GM23338 (cell line): ENCODE measurements around the gene MITF. TPM values are rescaled to one million over a fixed set of nuclear protein-coding genes. Genes with fewer than 3 reads are reported as not detected.

ENCODE experiments used
- ATAC-seq: fragments of 200-7000 bp; cut with Tn5 transposase; 3 replicates; pipeline ENCODE4 v1.9.1; 2020
- DNase-seq: peaks from one replicate; pipeline ENCODE4 v3.0.0-alpha.2; 2015; ENCODE audit warnings: low spot score
- H2AFZ ChIP-seq: fragments of 200-600 bp; sonication (generic); 2 replicates; pipeline ENCODE4 v1.8.0; 2016; ENCODE audit warnings: antibody characterized with exemption, mild to moderate bottlenecking, moderate library complexity
- H3F3A ChIP-seq: fragments of 200-600 bp; sonication (generic); replicated peaks from 2 replicates; pipeline ENCODE4 v1.8.0; 2017; ENCODE audit warnings: antibody characterized with exemption, mixed run types, low read depth
- H3K27ac ChIP-seq: fragments of 200-600 bp; sonication (generic); 2 replicates; pipeline ENCODE4 v1.6.1; 2016; ENCODE audit warnings: low read depth
- H3K27me3 ChIP-seq: fragments of 200-600 bp; sonication (generic); 2 replicates; pipeline ENCODE4 v1.8.0; 2016; ENCODE audit warnings: mild to moderate bottlenecking, mixed run types, moderate library complexity; ENCODE audit not compliant: insufficient read depth
- H3K36me3 ChIP-seq: fragments of 200-600 bp; sonication (generic); 2 replicates; pipeline ENCODE4 v1.8.0; 2016; ENCODE audit warnings: mild to moderate bottlenecking; ENCODE audit not compliant: insufficient read depth
- H3K4me1 ChIP-seq: fragments of 200-600 bp; sonication (generic); 2 replicates; pipeline ENCODE4 v1.8.0; 2016; ENCODE audit warnings: mild to moderate bottlenecking, moderate library complexity; ENCODE audit not compliant: insufficient read depth
- H3K4me2 ChIP-seq: fragments of 200-600 bp; sonication (generic); 2 replicates; pipeline ENCODE4 v1.7.1; 2017; ENCODE audit warnings: mixed run types
- H3K4me3 ChIP-seq: fragments of 200-600 bp; sonication (generic); 2 replicates; pipeline ENCODE4 v1.6.1; 2016; ENCODE audit warnings: mixed run types
- H3K79me2 ChIP-seq: fragments of 200-600 bp; sonication (generic); replicated peaks from 2 replicates; pipeline ENCODE4 v1.8.0; 2017; ENCODE audit warnings: mild to moderate bottlenecking; ENCODE audit not compliant: insufficient read depth
- H3K9me2 ChIP-seq: fragments of 200-600 bp; sonication (generic); 2 replicates; pipeline ENCODE4 v1.8.0; 2017; ENCODE audit not compliant: insufficient read depth
- H4K20me1 ChIP-seq: fragments of 200-600 bp; sonication (generic); replicated peaks from 2 replicates; pipeline ENCODE4 v1.8.0; 2017; ENCODE audit warnings: mild to moderate bottlenecking; ENCODE audit not compliant: insufficient read depth
- H3K27ac Mint-ChIP-seq: 2 replicates; pipeline ENCODE4 v1.8.0; 2020; ENCODE audit warnings: inconsistent platforms, mild to moderate bottlenecking, moderate library complexity, mixed read lengths
- H3K27me3 Mint-ChIP-seq: 3 replicates; pipeline ENCODE4 v1.8.0; 2022; ENCODE audit warnings: low read depth, mild to moderate bottlenecking, moderate library complexity, mixed read lengths, inconsistent platforms; ENCODE audit not compliant: insufficient read depth, poor library complexity
- H3K36me3 Mint-ChIP-seq: 3 replicates; pipeline ENCODE4 v1.8.0; 2021; ENCODE audit warnings: low read depth, mild to moderate bottlenecking, inconsistent platforms, moderate library complexity, mixed read lengths
- H3K4me1 Mint-ChIP-seq: 3 replicates; pipeline ENCODE4 v1.8.0; 2020; ENCODE audit warnings: mild to moderate bottlenecking, inconsistent platforms, mixed read lengths
- H3K4me3 Mint-ChIP-seq: 3 replicates; pipeline ENCODE4 v1.8.0; 2021; ENCODE audit warnings: moderate library complexity, mild to moderate bottlenecking, inconsistent platforms, mixed read lengths
- H3K9me3 Mint-ChIP-seq: 3 replicates; pipeline ENCODE4 v1.8.0; 2020; ENCODE audit warnings: moderate library complexity, mild to moderate bottlenecking, inconsistent platforms, mixed read lengths
- CREB1 ChIP-seq: fragments of 250-450 bp; sonication (Bioruptor Pico); IDR thresholded peaks from 2 replicates; pipeline ENCODE4 v1.5.0; 2020; ENCODE audit warnings: low read depth, mild to moderate bottlenecking, moderate library complexity
- EZH2 ChIP-seq: fragments of 200-600 bp; sonication (generic); IDR thresholded peaks from one replicate; pipeline ENCODE4 v1.8.0; 2017; ENCODE audit warnings: antibody characterized with exemption, mild to moderate bottlenecking, low read depth; ENCODE audit not compliant: unreplicated experiment
- EZH2phosphoT487 ChIP-seq: fragments of 200-600 bp; sonication (generic); IDR thresholded peaks from one replicate; pipeline ENCODE4 v1.8.1; 2018; ENCODE audit warnings: antibody characterized with exemption; ENCODE audit not compliant: unreplicated experiment
- JUNB ChIP-seq: IDR thresholded peaks from one replicate; pipeline ENCODE4 v1.6.1; 2016; ENCODE audit warnings: antibody characterized with exemption; ENCODE audit not compliant: unreplicated experiment
- NANOG ChIP-seq: IDR thresholded peaks from 2 replicates; pipeline ENCODE4 v1.6.1; 2016; ENCODE audit warnings: antibody characterized with exemption, borderline replicate concordance
- POLR2AphosphoS5 ChIP-seq: IDR thresholded peaks from 2 replicates; pipeline ENCODE4 v1.6.1; 2016; ENCODE audit warnings: antibody characterized with exemption, low read depth
- STAT1 ChIP-seq: IDR thresholded peaks from one replicate; pipeline ENCODE4 v1.6.1; 2016; ENCODE audit warnings: antibody characterized with exemption; ENCODE audit not compliant: unreplicated experiment
- ZNF114 ChIP-seq: fragments of 250-450 bp; sonication (Bioruptor Pico); IDR thresholded peaks from 2 replicates; pipeline ENCODE4 v1.5.0; 2020; ENCODE audit warnings: mild to moderate bottlenecking, moderate library complexity
- ZNF331 ChIP-seq: fragments of 250-450 bp; sonication (Bioruptor Pico); IDR thresholded peaks from 2 replicates; pipeline ENCODE4 v1.5.0; 2020; ENCODE audit warnings: low read depth, mild to moderate bottlenecking, moderate library complexity
- polyA plus RNA-seq: library from polyadenylated mRNA; unstranded; fragments of >200 nt; fragmentation: Nextera tagmentation; extraction: Ambion mirVana; gene quantifications from 2 replicates; pipeline ENCODE4 v1.2.1, GENCODE V29; 2016
- total RNA-seq: library from RNA; depleted of rRNA; stranded (reverse); fragments of >200 nt; shearing (Covaris generic); gene quantifications from 2 replicates; pipeline ENCODE4 v1.2.3, GENCODE V29; 2014
- TF ChIP-seq, protein P1 (sequence below): IDR thresholded peaks from one replicate; pipeline ENCODE4 v1.6.1; 2018; ENCODE audit warnings: antibody characterized with exemption; ENCODE audit not compliant: unreplicated experiment
- TF ChIP-seq, protein P2 (sequence below), 2 experiments: fragments of 200-600 bp in 1 of 2; sonication (generic) in 1 of 2; conservative IDR thresholded peaks; 2 replicates each; pipeline versions ENCODE4 v1.5.1 to v1.6.1; 2016 to 2017; ENCODE audit warnings: antibody characterized with exemption in 2 of 2, low read depth in 2 of 2, mild to moderate bottlenecking in 2 of 2, moderate library complexity in 1 of 2
- TF ChIP-seq, protein P3 (sequence below): IDR thresholded peaks from 2 replicates; pipeline ENCODE4 v1.6.1; 2016; ENCODE audit warnings: antibody characterized with exemption
- TF ChIP-seq, protein P4 (sequence below): fragments of 250-450 bp; sonication (Bioruptor Pico); IDR thresholded peaks from 2 replicates; pipeline ENCODE4 v1.5.0; 2020; ENCODE audit warnings: mild to moderate bottlenecking, moderate library complexity

Gene MITF
- total and polyA plus RNA-seq, 2 experiments from 2014 or later = 1.9 to 2.4 TPM

DNA sequence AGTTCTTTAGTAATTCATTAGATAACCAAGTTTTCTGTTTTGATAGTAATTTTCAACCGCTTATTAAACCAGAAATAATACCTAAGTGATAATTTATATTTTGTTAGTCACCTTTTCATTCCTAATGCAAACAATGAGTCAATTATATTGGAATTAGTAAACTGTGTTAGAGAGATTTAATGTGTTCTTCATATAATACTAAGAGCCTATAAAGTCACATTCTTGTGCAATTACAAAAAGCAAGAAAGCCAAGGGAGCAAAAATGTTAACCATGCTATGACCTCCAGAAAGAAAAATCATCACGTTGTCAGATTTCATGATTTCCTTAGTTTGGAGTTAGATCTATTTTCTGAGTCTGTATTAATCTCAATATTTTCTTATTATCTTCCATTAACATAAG, 151.4 kb downstream of the MITF start:
- no peak overlapping the region for H2AFZ ChIP-seq
- H3K4me3 Mint-ChIP-seq = no peak overlapping the region
- H3K36me3 ChIP-seq = no peaks in the 10 kb centered on the region
- no peaks in the 10 kb centered on the region for H3K9me3 Mint-ChIP-seq
- no peak overlapping the region for H3K27ac ChIP-seq
- peaks cover 36% of the 10 kb centered on the region for H3K4me1 ChIP-seq
- H3K27me3 Mint-ChIP-seq = peaks cover 15% of the 10 kb centered on the region
- no peaks in the 10 kb centered on the region for H3F3A ChIP-seq
- H3K4me3 ChIP-seq = no peak overlapping the region
- no peaks in the 10 kb centered on the region for H3K79me2 ChIP-seq
- H3K4me1 Mint-ChIP-seq = peaks cover 27% of the 10 kb centered on the region
- no peak overlapping the region for H3K27ac Mint-ChIP-seq
- H3K36me3 Mint-ChIP-seq = no peaks in the 10 kb centered on the region
- H3K9me2 ChIP-seq = no peaks in the 10 kb centered on the region
- peaks cover 48% of the 10 kb centered on the region for H3K27me3 ChIP-seq
- TF ChIP-seq, protein P1, sequence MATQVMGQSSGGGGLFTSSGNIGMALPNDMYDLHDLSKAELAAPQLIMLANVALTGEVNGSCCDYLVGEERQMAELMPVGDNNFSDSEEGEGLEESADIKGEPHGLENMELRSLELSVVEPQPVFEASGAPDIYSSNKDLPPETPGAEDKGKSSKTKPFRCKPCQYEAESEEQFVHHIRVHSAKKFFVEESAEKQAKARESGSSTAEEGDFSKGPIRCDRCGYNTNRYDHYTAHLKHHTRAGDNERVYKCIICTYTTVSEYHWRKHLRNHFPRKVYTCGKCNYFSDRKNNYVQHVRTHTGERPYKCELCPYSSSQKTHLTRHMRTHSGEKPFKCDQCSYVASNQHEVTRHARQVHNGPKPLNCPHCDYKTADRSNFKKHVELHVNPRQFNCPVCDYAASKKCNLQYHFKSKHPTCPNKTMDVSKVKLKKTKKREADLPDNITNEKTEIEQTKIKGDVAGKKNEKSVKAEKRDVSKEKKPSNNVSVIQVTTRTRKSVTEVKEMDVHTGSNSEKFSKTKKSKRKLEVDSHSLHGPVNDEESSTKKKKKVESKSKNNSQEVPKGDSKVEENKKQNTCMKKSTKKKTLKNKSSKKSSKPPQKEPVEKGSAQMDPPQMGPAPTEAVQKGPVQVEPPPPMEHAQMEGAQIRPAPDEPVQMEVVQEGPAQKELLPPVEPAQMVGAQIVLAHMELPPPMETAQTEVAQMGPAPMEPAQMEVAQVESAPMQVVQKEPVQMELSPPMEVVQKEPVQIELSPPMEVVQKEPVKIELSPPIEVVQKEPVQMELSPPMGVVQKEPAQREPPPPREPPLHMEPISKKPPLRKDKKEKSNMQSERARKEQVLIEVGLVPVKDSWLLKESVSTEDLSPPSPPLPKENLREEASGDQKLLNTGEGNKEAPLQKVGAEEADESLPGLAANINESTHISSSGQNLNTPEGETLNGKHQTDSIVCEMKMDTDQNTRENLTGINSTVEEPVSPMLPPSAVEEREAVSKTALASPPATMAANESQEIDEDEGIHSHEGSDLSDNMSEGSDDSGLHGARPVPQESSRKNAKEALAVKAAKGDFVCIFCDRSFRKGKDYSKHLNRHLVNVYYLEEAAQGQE = no peak
- no peak for TF ChIP-seq EZH2
- TF ChIP-seq JUNB = no peak
- TF ChIP-seq NANOG = no peak
- TF ChIP-seq, protein P2, sequence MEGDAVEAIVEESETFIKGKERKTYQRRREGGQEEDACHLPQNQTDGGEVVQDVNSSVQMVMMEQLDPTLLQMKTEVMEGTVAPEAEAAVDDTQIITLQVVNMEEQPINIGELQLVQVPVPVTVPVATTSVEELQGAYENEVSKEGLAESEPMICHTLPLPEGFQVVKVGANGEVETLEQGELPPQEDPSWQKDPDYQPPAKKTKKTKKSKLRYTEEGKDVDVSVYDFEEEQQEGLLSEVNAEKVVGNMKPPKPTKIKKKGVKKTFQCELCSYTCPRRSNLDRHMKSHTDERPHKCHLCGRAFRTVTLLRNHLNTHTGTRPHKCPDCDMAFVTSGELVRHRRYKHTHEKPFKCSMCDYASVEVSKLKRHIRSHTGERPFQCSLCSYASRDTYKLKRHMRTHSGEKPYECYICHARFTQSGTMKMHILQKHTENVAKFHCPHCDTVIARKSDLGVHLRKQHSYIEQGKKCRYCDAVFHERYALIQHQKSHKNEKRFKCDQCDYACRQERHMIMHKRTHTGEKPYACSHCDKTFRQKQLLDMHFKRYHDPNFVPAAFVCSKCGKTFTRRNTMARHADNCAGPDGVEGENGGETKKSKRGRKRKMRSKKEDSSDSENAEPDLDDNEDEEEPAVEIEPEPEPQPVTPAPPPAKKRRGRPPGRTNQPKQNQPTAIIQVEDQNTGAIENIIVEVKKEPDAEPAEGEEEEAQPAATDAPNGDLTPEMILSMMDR (conservative IDR thresholded peaks at IDR 0.05; ENCODE audit: low read depth in 2 of 2) = no peak
- TF ChIP-seq CREB1 (CRISPR knock-in tag) = no peak
- TF ChIP-seq, protein P3, sequence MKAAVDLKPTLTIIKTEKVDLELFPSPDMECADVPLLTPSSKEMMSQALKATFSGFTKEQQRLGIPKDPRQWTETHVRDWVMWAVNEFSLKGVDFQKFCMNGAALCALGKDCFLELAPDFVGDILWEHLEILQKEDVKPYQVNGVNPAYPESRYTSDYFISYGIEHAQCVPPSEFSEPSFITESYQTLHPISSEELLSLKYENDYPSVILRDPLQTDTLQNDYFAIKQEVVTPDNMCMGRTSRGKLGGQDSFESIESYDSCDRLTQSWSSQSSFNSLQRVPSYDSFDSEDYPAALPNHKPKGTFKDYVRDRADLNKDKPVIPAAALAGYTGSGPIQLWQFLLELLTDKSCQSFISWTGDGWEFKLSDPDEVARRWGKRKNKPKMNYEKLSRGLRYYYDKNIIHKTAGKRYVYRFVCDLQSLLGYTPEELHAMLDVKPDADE = no peak
- TF ChIP-seq EZH2phosphoT487 = no peak
- no peak for TF ChIP-seq ZNF114 (CRISPR knock-in tag)
- no peak for TF ChIP-seq STAT1
- TF ChIP-seq POLR2AphosphoS5 = no peak
- TF ChIP-seq, protein P4, sequence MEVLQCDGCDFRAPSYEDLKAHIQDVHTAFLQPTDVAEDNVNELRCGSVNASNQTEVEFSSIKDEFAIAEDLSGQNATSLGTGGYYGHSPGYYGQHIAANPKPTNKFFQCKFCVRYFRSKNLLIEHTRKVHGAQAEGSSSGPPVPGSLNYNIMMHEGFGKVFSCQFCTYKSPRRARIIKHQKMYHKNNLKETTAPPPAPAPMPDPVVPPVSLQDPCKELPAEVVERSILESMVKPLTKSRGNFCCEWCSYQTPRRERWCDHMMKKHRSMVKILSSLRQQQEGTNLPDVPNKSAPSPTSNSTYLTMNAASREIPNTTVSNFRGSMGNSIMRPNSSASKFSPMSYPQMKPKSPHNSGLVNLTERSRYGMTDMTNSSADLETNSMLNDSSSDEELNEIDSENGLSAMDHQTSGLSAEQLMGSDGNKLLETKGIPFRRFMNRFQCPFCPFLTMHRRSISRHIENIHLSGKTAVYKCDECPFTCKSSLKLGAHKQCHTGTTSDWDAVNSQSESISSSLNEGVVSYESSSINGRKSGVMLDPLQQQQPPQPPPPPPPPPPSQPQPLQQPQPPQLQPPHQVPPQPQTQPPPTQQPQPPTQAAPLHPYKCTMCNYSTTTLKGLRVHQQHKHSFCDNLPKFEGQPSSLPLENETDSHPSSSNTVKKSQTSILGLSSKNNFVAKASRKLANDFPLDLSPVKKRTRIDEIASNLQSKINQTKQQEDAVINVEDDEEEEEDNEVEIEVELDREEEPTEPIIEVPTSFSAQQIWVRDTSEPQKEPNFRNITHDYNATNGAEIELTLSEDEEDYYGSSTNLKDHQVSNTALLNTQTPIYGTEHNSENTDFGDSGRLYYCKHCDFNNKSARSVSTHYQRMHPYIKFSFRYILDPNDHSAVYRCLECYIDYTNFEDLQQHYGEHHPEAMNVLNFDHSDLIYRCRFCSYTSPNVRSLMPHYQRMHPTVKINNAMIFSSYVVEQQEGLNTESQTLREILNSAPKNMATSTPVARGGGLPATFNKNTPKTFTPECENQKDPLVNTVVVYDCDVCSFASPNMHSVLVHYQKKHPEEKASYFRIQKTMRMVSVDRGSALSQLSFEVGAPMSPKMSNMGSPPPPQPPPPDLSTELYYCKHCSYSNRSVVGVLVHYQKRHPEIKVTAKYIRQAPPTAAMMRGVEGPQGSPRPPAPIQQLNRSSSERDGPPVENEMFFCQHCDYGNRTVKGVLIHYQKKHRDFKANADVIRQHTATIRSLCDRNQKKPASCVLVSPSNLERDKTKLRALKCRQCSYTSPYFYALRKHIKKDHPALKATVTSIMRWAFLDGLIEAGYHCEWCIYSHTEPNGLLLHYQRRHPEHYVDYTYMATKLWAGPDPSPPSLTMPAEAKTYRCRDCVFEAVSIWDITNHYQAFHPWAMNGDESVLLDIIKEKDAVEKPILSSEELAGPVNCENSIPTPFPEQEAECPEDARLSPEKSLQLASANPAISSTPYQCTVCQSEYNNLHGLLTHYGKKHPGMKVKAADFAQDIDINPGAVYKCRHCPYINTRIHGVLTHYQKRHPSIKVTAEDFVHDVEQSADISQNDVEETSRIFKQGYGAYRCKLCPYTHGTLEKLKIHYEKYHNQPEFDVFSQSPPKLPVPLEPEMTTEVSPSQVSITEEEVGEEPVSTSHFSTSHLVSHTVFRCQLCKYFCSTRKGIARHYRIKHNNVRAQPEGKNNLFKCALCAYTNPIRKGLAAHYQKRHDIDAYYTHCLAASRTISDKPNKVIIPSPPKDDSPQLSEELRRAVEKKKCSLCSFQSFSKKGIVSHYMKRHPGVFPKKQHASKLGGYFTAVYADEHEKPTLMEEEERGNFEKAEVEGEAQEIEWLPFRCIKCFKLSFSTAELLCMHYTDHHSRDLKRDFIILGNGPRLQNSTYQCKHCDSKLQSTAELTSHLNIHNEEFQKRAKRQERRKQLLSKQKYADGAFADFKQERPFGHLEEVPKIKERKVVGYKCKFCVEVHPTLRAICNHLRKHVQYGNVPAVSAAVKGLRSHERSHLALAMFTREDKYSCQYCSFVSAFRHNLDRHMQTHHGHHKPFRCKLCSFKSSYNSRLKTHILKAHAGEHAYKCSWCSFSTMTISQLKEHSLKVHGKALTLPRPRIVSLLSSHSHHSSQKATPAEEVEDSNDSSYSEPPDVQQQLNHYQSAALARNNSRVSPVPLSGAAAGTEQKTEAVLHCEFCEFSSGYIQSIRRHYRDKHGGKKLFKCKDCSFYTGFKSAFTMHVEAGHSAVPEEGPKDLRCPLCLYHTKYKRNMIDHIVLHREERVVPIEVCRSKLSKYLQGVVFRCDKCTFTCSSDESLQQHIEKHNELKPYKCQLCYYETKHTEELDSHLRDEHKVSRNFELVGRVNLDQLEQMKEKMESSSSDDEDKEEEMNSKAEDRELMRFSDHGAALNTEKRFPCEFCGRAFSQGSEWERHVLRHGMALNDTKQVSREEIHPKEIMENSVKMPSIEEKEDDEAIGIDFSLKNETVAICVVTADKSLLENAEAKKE (CRISPR knock-in tag) = no peak
- no peak for TF ChIP-seq ZNF331 (CRISPR knock-in tag)
- no peak for ATAC-seq
- H3K4me2 ChIP-seq = no peak overlapping the region
- no peak for DNase-seq
- H4K20me1 ChIP-seq = 0 out of 2 replicates have a peak, but pooled peaks cover 5% of the 10 kb centered on the region
